Endothelial cell of umbilical vein (primary cell): ENCODE results near the gene AGL. TPM values are rescaled to one million over a fixed set of nuclear protein-coding genes. Genes with fewer than 3 reads are reported as not detected.
"Not testable (repeated sequence)": the region's sequence is repeated elsewhere in the genome, so short reads cannot be mapped to it uniquely, and the experiment has no call there.

Experiments
- BruUV-seq: library from RNA; stranded (reverse); fragments of 400-500 nt; replicated peaks from 2 replicates; lab custom pipeline; 2021; lab: Mats Ljungman, UMichigan
- CTCF ChIA-PET: fragments of 300-600, 350-600 bp; sonication (Branson Sonifier 250); formaldehyde crosslinking; loops from one replicate; lab custom pipeline; 2021; ENCODE audit warnings: antibody characterized with exemption, inconsistent platforms; lab: Charles Lee
- POLR2A ChIA-PET: fragments of 300-600, 350-600 bp; sonication (Branson Sonifier 250); formaldehyde crosslinking; loops from one replicate; lab custom pipeline; 2021; ENCODE audit warnings: antibody characterized with exemption, inconsistent platforms; lab: Charles Lee
- DNase-seq: peaks from one replicate; pipeline ENCODE4 v3.0.0-alpha.2; 2011; ENCODE audit warnings: low read depth, low spot score
- FAIRE-seq: peaks from 2 replicates; lab custom pipeline; 2011; peaks lifted over from hg19 to GRCh38; lab: Jason Lieb, UNC
- H2AFZ ChIP-seq: 2 replicates; pipeline ENCODE4 v1.6.0; 2012; ENCODE audit warnings: low read depth, low read length, control low read depth, inconsistent platforms
- H3K27ac ChIP-seq: 2 replicates; pipeline ENCODE4 v1.5.1; 2011; ENCODE audit warnings: low read depth, mild to moderate bottlenecking, control low read depth, low read length, moderate library complexity; ENCODE audit not compliant: insufficient read depth
- H3K27me3 ChIP-seq, 2 experiments: 2 replicates each; pipeline versions ENCODE4 v1.6.0 to v1.6.1; 2011; ENCODE audit warnings: low read length in 2 of 2, mixed read lengths in 1 of 2; ENCODE audit not compliant: control insufficient read depth in 2 of 2, insufficient read depth in 2 of 2
- H3K36me3 ChIP-seq, 2 experiments: 2 replicates in 1 of 2; 3 replicates in 1 of 2; pipeline ENCODE4 v1.5.1; 2011; ENCODE audit warnings: low read length in 2 of 2, mild to moderate bottlenecking in 1 of 2, moderate library complexity in 1 of 2; ENCODE audit not compliant: control insufficient read depth in 2 of 2, insufficient read depth in 2 of 2; ENCODE audit errors: extremely low read depth in 1 of 2
- H3K4me1 ChIP-seq: 3 replicates; pipeline ENCODE4 v1.5.1; 2011; ENCODE audit warnings: mild to moderate bottlenecking, low read length; ENCODE audit not compliant: control insufficient read depth, insufficient read depth; ENCODE audit errors: extremely low read depth
- H3K4me2 ChIP-seq: 2 replicates; pipeline ENCODE4 v1.6.1; 2011; ENCODE audit warnings: low read length, control low read depth, mixed read lengths; ENCODE audit not compliant: insufficient read depth
- H3K4me3 ChIP-seq, 3 experiments: fragments of 200-600 bp in 1 of 3; sonication (generic), shearing (Covaris generic) in 1 of 3; replicated peaks in 1 of 3; 2 replicates each; pipeline ENCODE4 v1.5.1; 2011 to 2016; ENCODE audit warnings: control low read depth in 3 of 3, low read length in 3 of 3, mild to moderate bottlenecking in 2 of 3, inconsistent platforms in 1 of 3, low read depth in 1 of 3, moderate library complexity in 1 of 3; ENCODE audit not compliant: insufficient read depth in 1 of 3
- H3K79me2 ChIP-seq: 2 replicates; pipeline ENCODE4 v1.6.0; 2012; ENCODE audit warnings: low read length, inconsistent platforms; ENCODE audit not compliant: control insufficient read depth, insufficient read depth
- H3K9ac ChIP-seq: replicated peaks from 2 replicates; pipeline ENCODE3; 2011; ENCODE audit warnings: low read length, control low read depth; ENCODE audit not compliant: insufficient read depth; ENCODE audit errors: extremely low read depth
- H3K9me1 ChIP-seq: replicated peaks from 3 replicates; pipeline ENCODE4 v1.6.0; 2011; ENCODE audit warnings: mild to moderate bottlenecking, low read length; ENCODE audit not compliant: control insufficient read depth, insufficient read depth; ENCODE audit errors: extremely low read depth
- H3K9me3 ChIP-seq: replicated peaks from 2 replicates; pipeline ENCODE4 v1.5.1; 2012; ENCODE audit warnings: low read length, inconsistent platforms; ENCODE audit not compliant: control insufficient read depth, insufficient read depth
- H4K20me1 ChIP-seq: replicated peaks from 2 replicates; pipeline ENCODE3; 2011; ENCODE audit warnings: mild to moderate bottlenecking, low read length; ENCODE audit not compliant: control insufficient read depth, insufficient read depth; ENCODE audit errors: extremely low read depth
- CTCF ChIP-seq, 2 donors: IDR thresholded peaks; 1 replicate in 1 of 2; 2 replicates in 1 of 2; pipeline ENCODE4 v1.5.1; 2011; ENCODE audit warnings: low read length in 2 of 2, mild to moderate bottlenecking in 2 of 2, moderate library complexity in 2 of 2, control low read depth in 1 of 2, inconsistent platforms in 1 of 2, low read depth in 1 of 2; ENCODE audit not compliant: insufficient read depth in 1 of 2; ENCODE audit errors: extremely low read depth in 1 of 2
- EZH2 ChIP-seq: IDR thresholded peaks from 2 replicates; pipeline ENCODE4 v1.6.1; 2012; ENCODE audit warnings: borderline replicate concordance, low read depth, mild to moderate bottlenecking, moderate library complexity, low read length, inconsistent platforms; ENCODE audit not compliant: severe bottlenecking
- FOS ChIP-seq: IDR thresholded peaks from 2 replicates; pipeline ENCODE4 v1.6.1; 2011; ENCODE audit warnings: mild to moderate bottlenecking, low read length, moderate library complexity, borderline replicate concordance; ENCODE audit not compliant: insufficient read depth
- GATA2 ChIP-seq: IDR thresholded peaks from 2 replicates; pipeline ENCODE4 v1.7.0; 2011; ENCODE audit warnings: low read depth, mild to moderate bottlenecking, moderate library complexity, mixed read lengths, low read length; ENCODE audit not compliant: insufficient read length, insufficient read depth
- JUN ChIP-seq: IDR thresholded peaks from 2 replicates; pipeline ENCODE4 v1.6.1; 2011; ENCODE audit warnings: borderline replicate concordance, low read depth; ENCODE audit not compliant: insufficient read length, insufficient read depth
- MAX ChIP-seq: IDR thresholded peaks from 2 replicates; pipeline ENCODE4 v1.6.1; 2011; ENCODE audit not compliant: insufficient read depth, insufficient read length
- MYC ChIP-seq: IDR thresholded peaks from one replicate; pipeline ENCODE4 v1.6.1; 2011; ENCODE audit warnings: mild to moderate bottlenecking, low read depth, low read length
- POLR2A ChIP-seq: IDR thresholded peaks from 2 replicates; pipeline ENCODE4 v1.6.1; 2012; ENCODE audit warnings: low read depth, mild to moderate bottlenecking, control low read depth, low read length
- POLR2AphosphoS5 ChIP-seq: IDR thresholded peaks from 2 replicates; pipeline ENCODE4 v1.6.1; 2012; ENCODE audit warnings: low read depth, mild to moderate bottlenecking, control low read depth, low read length, moderate library complexity; ENCODE audit not compliant: insufficient read depth
- dilution Hi-C: fragments of 300-500 bp; cut with MboI; formaldehyde crosslinking; loops from one replicate; pipeline ENCODE4 v1.15.0; 2019; ENCODE audit warnings: low sequenced_read_pairs; ENCODE audit not compliant: extremely low pct_ligation_motif_present
- intact Hi-C: fragments of 100-400 bp; cut with micrococcal nuclease; formaldehyde crosslinking; loops from one replicate; pipeline ENCODE4 v1.10.0; 2022
- polyA plus RNA-seq, 4 experiments: library from polyadenylated mRNA; depleted of rRNA in 3 of 4; stranded (reverse) in 3 of 4; unstranded in 1 of 4; fragments of >200 nt; gene quantifications; 2 replicates each; pipeline versions ENCODE4 v1.2.1 to v1.2.3, GENCODE V29; 2011 to 2012; ENCODE audit warnings: missing spikeins in 1 of 4
- total RNA-seq: library from RNA; stranded (reverse); gene quantifications from 2 replicates; pipeline ENCODE4 v1.2.3, GENCODE V29; 2021

AGL gene
- total and polyA plus RNA-seq, 2 donors (not counting 3 experiments of a cell fraction or from before 2014, with no cell fraction given), result 1.5 to 10.7 TPM

DNA sequence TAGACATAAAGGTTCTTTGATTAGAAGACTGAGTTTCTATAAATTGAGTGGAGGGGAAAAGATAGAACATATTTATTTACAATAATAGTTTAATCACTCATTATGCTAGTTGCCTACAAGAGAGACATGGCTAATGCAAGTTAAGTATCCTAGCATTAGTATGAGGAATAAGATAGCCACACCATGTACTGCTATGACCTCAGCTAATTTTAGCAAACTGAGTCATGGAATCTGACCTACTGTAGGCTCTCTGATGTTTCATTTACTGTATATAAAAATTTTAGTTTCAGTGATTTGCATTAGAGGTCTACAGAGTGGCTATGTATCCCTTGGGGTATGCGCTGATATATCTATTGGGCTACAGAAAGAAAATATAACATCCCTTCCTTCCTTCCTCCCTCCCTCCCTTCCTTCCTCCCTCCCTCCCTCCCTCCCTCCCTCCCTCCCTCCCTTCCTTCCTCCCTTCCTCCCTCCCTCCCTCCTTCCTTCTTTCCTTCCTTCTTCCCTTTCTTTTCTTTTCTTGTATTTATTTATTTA lies 5.8 kb downstream of the AGL start:
- H3K4me3 ChIP-seq, result no peak overlapping the region
- no peaks in the 10 kb centered on the region for H3K9me3 ChIP-seq
- DNase-seq (no peak), FAIRE-seq (no peak)
- no peaks in the 10 kb centered on the region for H3K79me2 ChIP-seq
- H3K4me1 ChIP-seq, result peaks cover 4% of the 10 kb centered on the region
- H3K36me3 ChIP-seq, result no peaks in the 10 kb centered on the region
- ChIA-PET CTCF (no interaction called here), POLR2A (no interaction called here)
- H4K20me1 ChIP-seq, result no peaks in the 10 kb centered on the region
- dilution Hi-C loops, result no loop called here
- TF ChIP-seq MYC (no peak), POLR2A (no peak), MAX (no peak), CTCF (IDR thresholded peaks at IDR 0.05; ENCODE audit: extremely low read depth in 1 of 2, insufficient read depth in 1 of 2, low read depth in 1 of 2, low read length in 2 of 2) (no peak), JUN (no peak), EZH2 (no peak), GATA2 (no peak), FOS (no peak), POLR2AphosphoS5 (no peak)
- no peak overlapping the region for H3K4me2 ChIP-seq
- no peak overlapping the region for H3K9ac ChIP-seq
- BruUV-seq, result no TSS peak
- no peak overlapping the region for H3K27ac ChIP-seq
- no peaks in the 10 kb centered on the region for H3K27me3 ChIP-seq
- intact Hi-C loops, result no loop called here
- no peak overlapping the region for H2AFZ ChIP-seq
- no peaks in the 10 kb centered on the region for H3K9me1 ChIP-seq

GRCh38 chr1:99857041-99857440 lies 6.9 kb downstream of the AGL start:
- H3K79me2 ChIP-seq, H3K4me3 ChIP-seq, DNase-seq, CTCF ChIA-PET, H4K20me1 ChIP-seq, H3K9ac ChIP-seq, H3K27ac ChIP-seq, H3K9me1 ChIP-seq, dilution Hi-C loops, H2AFZ ChIP-seq, H3K9me3 ChIP-seq, H3K27me3 ChIP-seq, FAIRE-seq, H3K36me3 ChIP-seq, H3K4me1 ChIP-seq, H3K4me2 ChIP-seq, intact Hi-C loops, POLR2A ChIA-PET, BruUV-seq: not testable (repeated sequence)
